Colonic mucosa (tissue), 4 donors: ENCODE data around the gene LCE1D. TPM values are rescaled to one million over a fixed set of nuclear protein-coding genes. Genes with fewer than 3 reads are reported as not detected.

ENCODE experiments used
- DNase-seq: peaks from one replicate; pipeline ENCODE4 v3.0.0-alpha.2; 2020
- H3K27ac ChIP-seq: fragments of 200-600 bp; one replicate; pipeline ENCODE4 v1.8.0; 2021
- H3K27me3 ChIP-seq: fragments of 200-600 bp; one replicate; pipeline ENCODE4 v1.8.0; 2021
- H3K36me3 ChIP-seq: fragments of 200-600 bp; one replicate; pipeline ENCODE4 v1.8.0; 2021
- H3K4me1 ChIP-seq: fragments of 200-600 bp; one replicate; pipeline ENCODE4 v1.8.0; 2021; ENCODE audit warnings: mild to moderate bottlenecking
- H3K4me3 ChIP-seq: fragments of 200-600 bp; one replicate; pipeline ENCODE4 v1.8.0; 2021
- H3K9ac ChIP-seq, 2 donors: one replicate each; pipeline ENCODE4 v1.7.0; 2013; ENCODE audit warnings: control low read depth in 2 of 2, low read depth in 2 of 2, low read length in 2 of 2
- H3K9me3 ChIP-seq: fragments of 200-600 bp; one replicate; pipeline ENCODE4 v1.8.0; 2021
- intact Hi-C: fragments of 100-400 bp; cut with DNase I; formaldehyde crosslinking; loops from one replicate; pipeline ENCODE4 v1.14.1; 2022
- total RNA-seq, 2 donors: library from RNA; stranded (reverse); fragmentation: NEBNext Ultra II Directional in 1 of 2; extraction: Animal tissue kit (Norgen Biotek cat#: 25700) in 1 of 2; gene quantifications; one replicate each; pipeline ENCODE4 v1.2.1, GENCODE V29; 2021
- TF ChIP-seq, protein P1 (sequence below): fragments of 200-600 bp; IDR thresholded peaks from one replicate; pipeline ENCODE4 v1.8.0; 2022; ENCODE audit warnings: antibody characterized with exemption, mild to moderate bottlenecking
- donor health status: healthy.
- donor health status: DM: no; HTN: no; CAD: no.
- donor health status: DM: no; HTN: no; CAD: no.

LCE1D gene
- total RNA-seq, 2 donors from 2014 or later: not detected

GRCh38 chr1:152770411-152770810 lies 26.1 kb upstream of the LCE1D start:
- Histone ChIP-seq H3K9ac (no peak overlapping the region), H3K27ac (no peak overlapping the region), H3K27me3 (no peaks in the 10 kb centered on the region), H3K4me1 (no peaks in the 10 kb centered on the region), H3K9me3 (no peaks in the 10 kb centered on the region), H3K36me3 (no peaks in the 10 kb centered on the region), H3K4me3 (no peak overlapping the region)
- intact Hi-C loops: no loop called here
- TF ChIP-seq, protein P1, sequence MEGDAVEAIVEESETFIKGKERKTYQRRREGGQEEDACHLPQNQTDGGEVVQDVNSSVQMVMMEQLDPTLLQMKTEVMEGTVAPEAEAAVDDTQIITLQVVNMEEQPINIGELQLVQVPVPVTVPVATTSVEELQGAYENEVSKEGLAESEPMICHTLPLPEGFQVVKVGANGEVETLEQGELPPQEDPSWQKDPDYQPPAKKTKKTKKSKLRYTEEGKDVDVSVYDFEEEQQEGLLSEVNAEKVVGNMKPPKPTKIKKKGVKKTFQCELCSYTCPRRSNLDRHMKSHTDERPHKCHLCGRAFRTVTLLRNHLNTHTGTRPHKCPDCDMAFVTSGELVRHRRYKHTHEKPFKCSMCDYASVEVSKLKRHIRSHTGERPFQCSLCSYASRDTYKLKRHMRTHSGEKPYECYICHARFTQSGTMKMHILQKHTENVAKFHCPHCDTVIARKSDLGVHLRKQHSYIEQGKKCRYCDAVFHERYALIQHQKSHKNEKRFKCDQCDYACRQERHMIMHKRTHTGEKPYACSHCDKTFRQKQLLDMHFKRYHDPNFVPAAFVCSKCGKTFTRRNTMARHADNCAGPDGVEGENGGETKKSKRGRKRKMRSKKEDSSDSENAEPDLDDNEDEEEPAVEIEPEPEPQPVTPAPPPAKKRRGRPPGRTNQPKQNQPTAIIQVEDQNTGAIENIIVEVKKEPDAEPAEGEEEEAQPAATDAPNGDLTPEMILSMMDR: no peak
- DNase-seq: no peak

DNA sequence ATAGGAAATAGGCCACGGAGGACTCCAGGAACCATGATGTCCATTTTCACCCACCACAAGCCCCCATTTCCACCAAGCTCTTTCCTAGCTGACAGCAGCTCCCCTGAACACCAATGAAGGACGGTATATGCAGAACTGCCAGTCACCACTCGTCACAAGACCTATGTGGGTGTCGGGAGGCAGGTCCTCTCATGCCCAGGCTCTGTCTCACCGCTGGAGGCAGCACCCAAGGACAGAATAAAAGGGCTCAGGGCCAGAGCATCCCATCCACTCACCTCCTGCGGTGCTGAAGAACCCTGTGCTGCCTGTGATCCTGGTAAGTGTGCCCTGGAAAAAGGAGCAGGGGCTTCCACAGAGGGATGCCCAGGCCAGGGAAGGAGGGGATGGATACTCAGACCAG lies 21.6 kb upstream of the LCE1D start, which contains the start of gene LCE1F:
Gene LCE1F, plus strand, starts transcription at position 266 of the 400 bp plus-strand sequence. CDS start 1,232 bp downstream, outside the sequence.
- Histone ChIP-seq H3K27me3 (no peaks in the 10 kb centered on the region), H3K27ac (no peak within 1 kb of the TSS), H3K9ac (no peak within 1 kb of the TSS), H3K4me3 (no peak within 1 kb of the TSS), H3K4me1 (no peaks in the 10 kb centered on the region), H3K36me3 (no peaks in the 10 kb centered on the region), H3K9me3 (no peaks in the 10 kb centered on the region)
- intact Hi-C loops: no loop called here
- TF ChIP-seq, protein P1: no peak
- DNase-seq: no peak

GRCh38 chr1:152776361-152776760 lies 20.2 kb upstream of the LCE1D start:
- H3K9me3 ChIP-seq: no peaks in the 10 kb centered on the region
- DNase-seq: no peak
- H3K4me1 ChIP-seq: no peaks in the 10 kb centered on the region
- no peak overlapping the region for H3K4me3 ChIP-seq
- no peaks in the 10 kb centered on the region for H3K36me3 ChIP-seq
- H3K9ac ChIP-seq: no peak overlapping the region
- H3K27ac ChIP-seq: no peak overlapping the region
- TF ChIP-seq, protein P1: no peak
- H3K27me3 ChIP-seq: no peaks in the 10 kb centered on the region
- intact Hi-C loops: no loop called here

GRCh38 chr1:152777510-152778137 lies 18.9 kb upstream of the LCE1D start:
- H3K9ac ChIP-seq: no peak overlapping the region
- DNase-seq: no peak

DNA sequence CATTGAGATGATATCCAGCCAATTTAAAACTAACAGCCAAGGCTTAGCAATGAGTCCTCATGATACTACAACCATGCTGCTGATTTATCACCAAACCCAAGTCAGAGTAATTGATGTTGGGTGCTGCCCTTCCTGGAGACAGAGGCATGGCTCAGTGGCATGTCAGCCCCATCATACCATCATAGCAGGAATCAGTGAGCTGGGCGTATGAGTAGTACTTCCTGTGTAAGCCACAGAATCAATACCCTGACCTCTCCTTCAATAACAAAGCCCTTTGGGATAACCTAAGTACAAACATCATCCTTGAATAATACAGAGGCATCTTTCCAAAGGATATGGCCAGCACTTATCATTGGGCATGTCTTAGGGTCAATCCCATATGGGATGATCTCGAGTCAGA lies 13.4 kb upstream of the LCE1D start:
- intact Hi-C loops: no loop called here
- H3K27me3 ChIP-seq: no peaks in the 10 kb centered on the region
- H3K4me1 ChIP-seq: no peaks in the 10 kb centered on the region
- no peak overlapping the region for H3K9ac ChIP-seq
- H3K9me3 ChIP-seq: no peaks in the 10 kb centered on the region
- TF ChIP-seq, protein P1: no peak
- H3K27ac ChIP-seq: no peak overlapping the region
- H3K4me3 ChIP-seq: no peak overlapping the region
- no peak for DNase-seq
- H3K36me3 ChIP-seq: no peaks in the 10 kb centered on the region

More at GRCh38 chr1:152777510-152778137, 18.9 kb upstream of the LCE1D start:
- no peaks in the 10 kb centered on the region for H3K27me3 ChIP-seq
- TF ChIP-seq, protein P1: no peak
- H3K4me1 ChIP-seq: no peaks in the 10 kb centered on the region
- intact Hi-C loops: no loop called here
- no peaks in the 10 kb centered on the region for H3K9me3 ChIP-seq
- H3K36me3 ChIP-seq: no peaks in the 10 kb centered on the region
- H3K27ac ChIP-seq: no peak overlapping the region
- H3K4me3 ChIP-seq: no peak overlapping the region
